Daoy (cell line): ENCODE data around the gene ATP2C2. TPM values are rescaled to one million over a fixed set of nuclear protein-coding genes. Genes with fewer than 3 reads are reported as not detected.

Experiments
- DNase-seq: peaks from one replicate; pipeline ENCODE4 v3.0.0-alpha.2; 2015; ENCODE audit warnings: low read depth
- total RNA-seq: library from RNA; depleted of rRNA; stranded (reverse); fragments of >200 nt; shearing (Covaris generic); gene quantifications from 2 replicates; pipeline ENCODE4 v1.2.3, GENCODE V29; 2014

ATP2C2 gene
- total RNA-seq, 1 experiment from 2014 or later = not detected

DNA sequence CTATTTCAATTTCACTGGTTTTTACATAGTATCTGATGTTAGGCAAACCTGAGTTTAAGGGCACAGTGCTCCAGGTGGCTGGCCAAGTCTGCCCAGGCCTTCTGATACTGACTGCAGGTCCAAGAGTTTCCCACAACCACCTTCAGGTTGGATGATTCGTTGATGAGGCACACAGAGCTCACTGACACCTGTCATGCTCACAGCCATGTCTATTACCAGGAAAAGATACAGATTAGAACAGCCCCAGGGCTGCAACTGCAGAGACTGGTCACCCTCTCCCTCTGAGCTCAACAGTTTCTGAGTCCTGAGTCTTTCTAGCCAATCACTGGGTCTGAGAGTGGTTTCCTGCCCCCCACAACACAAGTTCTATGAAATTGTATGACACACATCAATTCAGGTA is 98.9 kb downstream of the ATP2C2 start:
- no peak for DNase-seq

DNA sequence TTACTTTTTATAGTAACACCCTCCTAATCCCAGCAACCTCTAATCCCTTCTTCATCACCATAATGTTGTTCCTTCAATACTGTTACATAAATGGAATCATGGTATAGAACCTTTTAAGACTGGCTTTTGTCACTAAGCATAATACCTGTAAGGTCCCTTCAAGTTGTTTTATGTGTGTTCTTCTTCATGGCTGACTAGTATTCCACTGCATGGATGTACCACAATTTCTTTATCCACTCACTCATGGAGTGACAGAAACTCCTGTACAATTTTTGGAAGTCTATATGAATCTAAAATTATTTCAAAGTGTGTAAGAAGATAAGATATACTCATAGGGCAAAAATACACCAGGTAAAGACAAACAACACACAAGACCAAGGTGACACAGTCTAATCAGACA is 99.4 kb downstream of the ATP2C2 start:
- DNase-seq = no peak

DNA sequence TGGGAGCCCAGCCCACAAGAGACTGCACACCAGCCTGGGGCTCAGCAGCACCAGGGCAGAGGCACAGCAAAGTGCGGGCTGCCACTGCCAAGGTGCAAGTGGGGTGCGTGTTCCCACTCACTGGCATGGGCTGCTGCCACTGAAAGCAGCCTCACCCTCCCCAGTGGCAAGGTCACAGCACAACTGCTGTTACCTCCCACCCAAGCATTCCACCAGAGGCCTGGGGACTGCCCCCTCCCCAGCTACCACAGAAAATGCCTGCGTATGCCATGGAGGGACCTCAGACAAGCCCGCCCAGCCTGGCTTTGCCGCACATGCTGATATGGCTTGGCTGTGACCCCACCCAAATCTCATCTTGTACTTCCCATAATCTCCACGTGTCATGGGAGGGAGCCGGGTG is 103.0 kb downstream of the ATP2C2 start:
- DNase-seq = no peak

DNA sequence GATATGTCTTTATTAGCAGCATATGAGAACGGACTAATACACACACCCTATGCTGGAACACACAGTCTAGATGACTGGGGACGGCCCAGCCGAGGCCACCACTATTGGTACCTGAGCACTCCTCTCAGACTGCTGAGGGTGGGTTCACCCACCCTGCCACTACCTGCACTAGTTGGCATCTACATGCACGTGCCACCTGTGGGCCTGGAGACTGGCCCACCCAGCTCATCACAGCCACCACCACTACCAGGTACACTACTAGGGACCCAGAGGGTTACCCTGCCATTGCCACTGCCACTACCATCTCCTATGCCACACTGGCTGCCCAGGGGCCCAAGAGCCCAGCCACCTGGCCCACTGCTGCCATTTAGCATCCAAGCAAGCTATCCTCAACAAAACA is 103.6 kb downstream of the ATP2C2 start:
- DNase-seq = no peak

GRCh38 chr16:84475643-84476240 is 107.4 kb downstream of the ATP2C2 start:
- no peak for DNase-seq

GRCh38 chr16:84476401-84476800 is 108.1 kb downstream of the ATP2C2 start:
- no peak for DNase-seq

- DNase-seq = no peak
Measured at GRCh38 chr16:84477661-84478060, 109.3 kb downstream of the ATP2C2 start.

DNA sequence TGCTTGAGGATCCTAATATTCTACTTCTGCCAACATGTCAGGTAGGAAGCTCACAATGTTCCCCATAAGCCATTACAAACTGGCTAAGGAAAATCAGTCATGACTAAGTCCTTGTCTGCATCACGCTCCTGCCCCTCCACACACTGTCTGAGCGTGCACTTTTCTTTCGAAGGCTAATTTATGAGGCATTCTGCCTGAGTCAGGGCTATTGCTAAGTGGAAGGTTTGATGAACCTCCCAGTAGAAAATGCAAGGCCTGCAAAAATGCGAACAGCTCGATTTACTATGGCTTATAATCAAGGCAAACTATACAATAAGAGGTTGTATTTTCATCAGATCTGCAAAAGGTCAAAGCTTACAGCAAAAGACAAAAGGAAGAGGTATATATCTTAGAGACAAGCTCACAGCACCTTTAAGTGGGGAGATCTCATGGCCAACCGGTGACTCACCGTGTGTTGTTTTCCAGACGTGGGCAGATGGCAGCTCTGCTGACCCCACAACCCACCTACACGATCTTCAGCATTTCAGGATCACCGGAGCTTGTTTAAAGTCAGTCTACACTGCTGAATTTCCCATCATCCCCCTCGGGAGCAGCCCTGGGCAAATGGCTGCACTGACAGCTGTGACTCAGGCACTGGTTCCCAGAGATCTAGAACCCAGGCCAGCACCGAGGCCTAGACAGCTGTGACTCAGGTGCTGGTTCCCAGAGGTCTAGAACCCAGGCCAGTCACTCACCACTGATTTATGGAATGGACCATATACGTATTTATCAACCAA is 110.0 kb downstream of the ATP2C2 start:
- peak; percentile 55 for DNase-seq

DNA sequence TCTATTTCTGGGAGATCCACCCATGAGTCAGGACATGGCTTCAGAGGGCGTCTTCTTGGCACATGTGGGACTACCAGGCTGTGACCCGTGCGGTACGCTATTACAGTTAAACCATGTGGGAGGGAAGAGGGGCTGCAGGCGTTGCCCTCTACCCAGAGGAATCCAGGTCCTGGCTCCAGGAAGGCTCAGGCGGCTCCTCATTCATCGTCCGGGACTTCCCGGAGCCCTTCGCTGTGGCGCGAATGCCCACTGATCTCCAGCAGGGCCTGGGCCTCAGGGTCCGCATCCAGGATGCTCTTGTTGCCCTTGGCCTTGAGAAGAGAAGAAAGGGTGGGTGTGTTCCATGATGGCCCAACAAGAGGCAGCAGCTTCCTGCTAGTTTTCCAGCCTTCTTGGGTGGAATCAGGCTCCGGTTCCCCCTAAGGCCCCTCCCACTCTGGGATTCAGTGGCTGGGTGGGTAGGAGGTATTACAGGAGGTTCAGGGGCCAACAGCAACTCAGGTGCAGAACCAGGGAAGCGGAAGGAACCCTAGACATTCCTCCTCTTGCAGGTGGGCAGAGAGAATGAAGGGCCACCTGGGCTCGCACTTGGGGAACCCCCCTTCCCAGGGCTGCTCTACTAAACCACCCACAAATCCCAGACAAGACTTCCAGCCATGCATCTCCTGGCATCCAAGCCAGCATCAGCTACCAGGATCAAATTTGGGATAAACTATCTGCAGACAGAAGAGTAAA is 111.5 kb downstream of the ATP2C2 start:
- no peak for DNase-seq

GRCh38 chr16:84481051-84481735 is 112.9 kb downstream of the ATP2C2 start:
- no peak for DNase-seq

DNA sequence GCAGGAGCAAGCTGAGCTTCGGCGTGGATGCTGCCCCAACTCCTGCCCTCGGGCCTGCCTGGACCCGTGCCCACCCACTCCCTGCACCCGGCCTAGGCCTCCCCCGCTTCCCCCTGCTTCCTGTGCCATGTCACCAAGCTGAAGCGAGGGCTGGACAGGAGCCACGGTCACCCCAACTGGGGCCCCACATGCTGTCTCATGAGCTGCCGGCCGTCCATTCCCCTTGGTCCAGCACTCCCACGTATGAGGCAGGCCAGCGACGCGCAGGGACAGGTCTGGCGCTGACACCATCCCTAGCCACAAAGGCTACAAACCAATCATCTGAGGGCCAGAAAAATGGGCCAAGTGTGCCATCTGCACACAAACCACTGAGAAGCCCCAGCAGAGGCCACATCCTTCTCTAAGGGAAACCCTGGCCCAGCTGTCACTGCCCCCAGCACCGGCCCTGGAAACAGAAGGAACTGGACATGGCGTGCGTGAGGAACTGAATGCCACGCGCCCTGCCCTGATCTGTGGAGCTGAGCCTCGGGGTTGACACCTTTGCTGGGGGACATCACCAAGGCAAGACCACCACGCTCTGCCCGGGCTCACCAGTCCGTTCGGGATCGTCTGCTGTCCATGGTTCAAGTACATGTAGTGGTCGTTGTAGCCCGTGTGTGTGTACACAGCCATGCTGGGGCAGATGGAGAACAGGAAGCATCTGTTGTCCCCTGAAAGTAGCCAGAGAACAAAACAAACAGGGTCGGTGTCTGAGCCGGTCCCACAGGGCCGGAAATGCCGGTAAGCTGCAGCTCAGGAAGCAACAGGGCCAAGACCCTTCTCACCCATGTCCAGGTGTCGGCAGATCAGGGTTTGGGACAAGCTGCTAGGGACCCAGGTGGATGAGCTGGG is 113.9 kb downstream of the ATP2C2 start:
- no peak for DNase-seq

GRCh38 chr16:84482951-84483881 is 114.9 kb downstream of the ATP2C2 start:
- no peak for DNase-seq

- DNase-seq = no peak
Measured at GRCh38 chr16:84483882-84484565, 115.7 kb downstream of the ATP2C2 start.

- DNase-seq = peak; percentile 53
Measured at GRCh38 chr16:84484579-84485254, 116.4 kb downstream of the ATP2C2 start.

DNA sequence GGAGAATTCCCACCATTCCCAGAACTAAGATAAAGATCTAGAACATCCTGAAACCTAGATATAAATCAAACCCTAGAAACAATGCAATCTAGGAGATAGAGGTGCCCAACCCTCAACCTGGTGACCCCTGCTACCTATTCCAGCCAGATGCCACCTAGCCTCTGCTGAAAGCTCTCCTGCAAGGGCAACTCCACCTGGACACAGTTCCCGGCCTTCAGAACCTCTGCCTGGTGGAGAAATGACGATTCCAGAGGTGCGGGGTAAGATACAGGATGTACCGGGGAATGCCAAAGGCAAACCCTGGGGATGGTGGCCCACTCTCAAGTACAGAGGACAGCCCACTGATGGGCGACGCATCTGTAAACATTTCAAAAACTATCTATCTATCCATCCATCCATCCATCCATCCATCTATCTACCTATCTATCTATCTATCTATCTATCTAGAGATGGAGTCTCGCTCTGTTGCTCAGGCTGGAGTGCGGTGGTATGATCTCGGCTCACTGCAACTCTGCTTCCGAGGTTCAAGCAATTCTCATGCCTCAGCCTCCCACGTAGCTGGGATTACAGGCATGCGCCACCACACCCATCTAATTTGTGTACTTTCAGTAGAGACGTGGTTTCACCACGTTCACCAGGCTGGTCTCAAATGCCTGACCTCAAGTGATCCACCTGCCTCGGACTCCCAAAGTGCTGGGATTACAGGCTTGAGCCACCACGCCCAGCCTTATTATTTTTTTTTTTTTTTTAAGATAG is 117.1 kb downstream of the ATP2C2 start:
- DNase-seq = no peak

DNA sequence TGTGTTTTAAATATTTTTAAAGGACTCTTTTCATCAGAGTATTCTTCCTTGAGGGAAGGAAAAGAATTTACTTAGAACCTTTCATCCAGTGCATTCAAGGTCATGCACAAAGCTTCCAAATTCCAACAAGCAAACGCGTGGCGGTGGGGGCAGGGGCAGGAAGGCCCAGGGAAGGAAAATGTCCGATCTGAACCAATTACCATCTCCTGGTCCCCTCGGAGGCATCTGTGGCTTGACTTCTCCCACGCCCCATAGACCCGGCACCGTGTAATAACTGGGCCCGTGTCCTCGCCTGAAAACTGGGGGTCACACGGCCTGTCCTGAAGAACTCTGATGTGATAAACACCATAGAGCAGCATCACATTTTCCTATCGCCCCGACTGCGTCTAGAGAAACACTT is 117.8 kb downstream of the ATP2C2 start:
- no peak for DNase-seq

GRCh38 chr16:84486551-84487235 is 118.4 kb downstream of the ATP2C2 start:
- no peak for DNase-seq

GRCh38 chr16:84487358-84487757 is 119.0 kb downstream of the ATP2C2 start:
- DNase-seq = no peak
